IPS DF 19.7 (cell line): ENCODE measurements around the gene ITK.
A peak's percentile ranks its signal among the peaks of the same experiment; 100 is the strongest.
"Not testable (repeated sequence)": the region's sequence is repeated elsewhere in the genome, so short reads cannot be mapped to it uniquely, and the experiment has no call there.

Experiments
- DNase-seq: peaks from one replicate; pipeline ENCODE4 v3.0.0-alpha.2; 2013; ENCODE audit warnings: low read depth, low spot score

The ITK gene

GRCh38 chr5:157167214-157167621 is 13.4 kb upstream of the ITK start:
- no peak for DNase-seq

GRCh38 chr5:157168286-157168685 is 12.4 kb upstream of the ITK start:
- no peak for DNase-seq

GRCh38 chr5:157172403-157172802 is 8.2 kb upstream of the ITK start:
- DNase-seq, result no peak

GRCh38 chr5:157175071-157175612 is 5.5 kb upstream of the ITK start:
- no peak for DNase-seq

GRCh38 chr5:157177953-157178352 is 2.7 kb upstream of the ITK start:
- no peak for DNase-seq

GRCh38 chr5:157178966-157179365 is 1.7 kb upstream of the ITK start:
- no peak for DNase-seq

- DNase-seq, result no peak
Observed at GRCh38 chr5:157182143-157182757, 1.6 kb downstream of the ITK start.

- DNase-seq, result no peak
Observed at GRCh38 chr5:157184117-157184670, 3.6 kb downstream of the ITK start.

- not testable (repeated sequence) for DNase-seq
Observed at GRCh38 chr5:157185122-157185521, 4.5 kb downstream of the ITK start.

GRCh38 chr5:157186309-157187045 is 5.8 kb downstream of the ITK start:
- DNase-seq, result no peak

GRCh38 chr5:157187046-157187754 is 6.6 kb downstream of the ITK start:
- DNase-seq, result peak; percentile 15

GRCh38 chr5:157188270-157188669 is 7.6 kb downstream of the ITK start:
- DNase-seq, result no peak

GRCh38 chr5:157189223-157189622 is 8.6 kb downstream of the ITK start:
- DNase-seq, result no peak

GRCh38 chr5:157193699-157194424 is 13.2 kb downstream of the ITK start:
- no peak for DNase-seq

GRCh38 chr5:157196045-157196444 is 15.4 kb downstream of the ITK start:
- DNase-seq, result no peak

- no peak for DNase-seq
Observed at GRCh38 chr5:157197086-157197485, 16.4 kb downstream of the ITK start.

- no peak for DNase-seq
Observed at GRCh38 chr5:157198277-157198986, 17.8 kb downstream of the ITK start.

- DNase-seq, result no peak
Observed at GRCh38 chr5:157201857-157202256, 21.2 kb downstream of the ITK start.

GRCh38 chr5:157203417-157203816 is 22.8 kb downstream of the ITK start:
- no peak for DNase-seq

- no peak for DNase-seq
Observed at GRCh38 chr5:157204765-157205164, 24.1 kb downstream of the ITK start.

GRCh38 chr5:157205708-157206107 is 25.1 kb downstream of the ITK start:
- DNase-seq, result no peak
